ENCODE measurements around the gene DLGAP1.
"Not testable (repeated sequence)": the region's sequence is repeated elsewhere in the genome, so short reads cannot be mapped to it uniquely, and the experiment has no call there.

The DLGAP1 gene

DNA sequence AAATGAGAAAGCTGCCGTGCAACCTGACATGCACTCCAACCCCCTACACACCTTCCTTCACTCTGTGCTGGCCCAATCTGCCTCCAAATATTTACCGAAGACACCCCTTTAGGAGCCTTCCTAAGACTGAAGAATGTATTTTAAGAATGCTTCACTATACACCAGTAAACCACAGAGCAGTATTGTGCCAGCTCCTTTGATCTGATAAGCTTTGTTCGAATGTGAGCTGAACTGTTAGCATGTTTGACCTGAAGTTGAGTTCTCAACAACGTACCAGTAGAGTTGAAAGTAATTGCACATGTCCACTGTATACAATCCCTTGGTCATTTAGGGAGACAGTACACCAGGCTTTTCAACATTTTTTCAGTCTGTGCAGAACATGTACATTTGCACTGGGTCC, 745.9 kb downstream of the DLGAP1 start:
- DNase-seq: no peak

GRCh38 chr18:3706279-3707097, 748.6 kb downstream of the DLGAP1 start:
- no peak for DNase-seq

DNA sequence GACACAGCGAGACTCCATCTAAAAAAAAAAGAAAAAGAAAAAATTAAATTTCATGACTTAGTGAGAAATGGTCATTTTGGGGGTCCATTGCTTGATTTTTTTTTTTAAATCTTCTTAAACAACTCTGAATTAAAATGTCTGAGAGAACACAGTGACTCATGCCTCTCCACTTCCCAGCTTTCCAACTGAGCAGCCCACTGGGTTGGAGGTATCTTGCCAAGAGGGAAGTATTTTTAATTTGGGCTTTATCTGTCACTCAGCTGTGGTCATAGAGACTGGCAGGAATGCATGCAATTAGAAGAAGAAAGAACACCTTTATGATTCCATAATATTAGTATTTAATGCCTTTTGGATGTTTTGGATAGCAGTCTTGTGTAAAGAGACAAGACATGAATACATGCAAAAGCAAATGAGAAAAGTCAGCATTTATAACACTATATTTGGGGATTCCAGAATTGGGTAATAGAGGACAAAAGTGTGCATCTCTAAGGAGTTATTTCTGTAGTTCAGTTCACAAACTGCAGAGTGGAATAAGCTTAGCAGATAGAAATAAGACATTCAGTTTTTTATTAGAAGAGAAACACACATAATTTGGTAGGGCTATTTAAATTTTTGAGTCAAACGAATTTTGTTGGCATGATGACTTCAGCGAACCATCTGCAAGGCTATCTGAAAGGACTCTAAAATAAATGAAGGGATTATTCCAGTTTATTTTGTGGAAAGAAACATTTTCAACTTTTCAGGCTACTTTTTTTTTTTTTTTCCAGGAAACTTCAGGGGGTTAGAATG, 750.4 kb downstream of the DLGAP1 start:
- DNase-seq: no peak

DNA sequence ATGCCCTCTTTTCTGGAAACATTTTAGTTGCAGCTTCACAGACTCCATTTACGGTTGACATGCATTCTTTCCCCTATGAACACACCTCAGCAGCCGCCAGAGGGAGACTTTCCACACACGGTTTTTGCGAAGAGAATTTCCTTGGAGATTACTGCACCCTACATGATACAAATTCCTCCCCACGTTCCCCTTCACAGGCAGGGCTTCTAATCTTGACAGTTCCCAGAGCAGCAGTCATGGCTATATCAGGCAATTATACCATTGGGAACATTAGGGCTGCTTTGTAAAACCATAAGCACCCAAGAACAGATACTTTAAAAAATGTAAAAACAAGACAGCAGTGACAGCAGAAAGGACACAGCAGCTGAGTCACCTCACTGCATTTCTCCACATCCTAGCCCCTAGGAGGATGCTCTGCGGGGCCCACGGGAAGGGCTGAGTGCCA, 751.4 kb downstream of the DLGAP1 start:
- DNase-seq: peak; percentile 67

GRCh38 chr18:3699707-3700567, 755.2 kb downstream of the DLGAP1 start:
- DNase-seq: not testable (repeated sequence)

- not testable (repeated sequence) for DNase-seq
These were observed 760.9 kb downstream of the DLGAP1 start for GRCh38 chr18:3694030-3694778.

- DNase-seq: no peak
These were observed 761.7 kb downstream of the DLGAP1 start for GRCh38 chr18:3693410-3693809.

DNA sequence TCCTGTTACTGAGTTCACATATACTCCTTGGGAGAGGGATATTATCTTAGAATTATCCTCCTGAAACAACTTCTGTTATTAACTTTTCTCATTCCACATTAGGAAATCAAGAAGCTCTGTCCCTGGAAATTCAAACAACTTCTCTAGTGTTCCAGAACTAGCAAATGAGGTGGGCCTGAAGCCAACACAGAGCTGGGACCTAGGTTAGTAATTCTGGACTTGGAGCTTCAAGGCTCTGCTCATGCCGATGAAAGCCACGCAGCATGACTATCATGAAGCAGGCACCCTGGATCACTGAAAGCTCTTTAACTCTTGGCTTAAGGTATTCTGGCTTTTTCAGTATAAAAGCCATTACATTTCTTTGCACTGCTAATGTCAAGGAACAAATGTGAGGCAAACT, 762.4 kb downstream of the DLGAP1 start:
- no peak for DNase-seq

DNA sequence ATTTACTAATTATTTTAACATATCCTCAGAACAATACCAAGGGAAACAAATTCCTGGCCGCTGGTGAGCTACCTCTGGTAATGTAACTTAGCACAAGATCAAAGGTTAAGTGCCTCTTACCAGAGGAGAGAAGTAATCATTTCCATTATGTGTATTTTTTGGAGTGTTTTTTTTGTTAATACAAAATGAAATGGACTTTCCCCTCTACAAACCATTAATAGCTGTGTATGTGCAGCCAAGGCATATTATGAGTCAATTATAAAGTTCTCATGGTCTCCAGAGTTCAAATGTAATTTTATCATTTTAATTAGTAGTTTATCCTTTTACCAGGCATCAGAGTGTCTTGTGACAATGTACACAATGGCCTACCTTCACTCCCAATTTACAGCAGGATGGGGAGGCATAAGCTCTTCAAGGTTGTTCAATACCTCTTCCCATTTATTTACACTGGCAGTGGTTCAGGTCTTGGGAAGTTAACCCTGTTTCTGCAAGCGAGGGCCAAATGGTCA, 762.9 kb downstream of the DLGAP1 start:
- no peak for DNase-seq

- no peak for DNase-seq
These were observed 763.4 kb downstream of the DLGAP1 start for GRCh38 chr18:3691705-3692104.

- DNase-seq: no peak
These were observed 764.4 kb downstream of the DLGAP1 start for GRCh38 chr18:3690764-3691066.

DNA sequence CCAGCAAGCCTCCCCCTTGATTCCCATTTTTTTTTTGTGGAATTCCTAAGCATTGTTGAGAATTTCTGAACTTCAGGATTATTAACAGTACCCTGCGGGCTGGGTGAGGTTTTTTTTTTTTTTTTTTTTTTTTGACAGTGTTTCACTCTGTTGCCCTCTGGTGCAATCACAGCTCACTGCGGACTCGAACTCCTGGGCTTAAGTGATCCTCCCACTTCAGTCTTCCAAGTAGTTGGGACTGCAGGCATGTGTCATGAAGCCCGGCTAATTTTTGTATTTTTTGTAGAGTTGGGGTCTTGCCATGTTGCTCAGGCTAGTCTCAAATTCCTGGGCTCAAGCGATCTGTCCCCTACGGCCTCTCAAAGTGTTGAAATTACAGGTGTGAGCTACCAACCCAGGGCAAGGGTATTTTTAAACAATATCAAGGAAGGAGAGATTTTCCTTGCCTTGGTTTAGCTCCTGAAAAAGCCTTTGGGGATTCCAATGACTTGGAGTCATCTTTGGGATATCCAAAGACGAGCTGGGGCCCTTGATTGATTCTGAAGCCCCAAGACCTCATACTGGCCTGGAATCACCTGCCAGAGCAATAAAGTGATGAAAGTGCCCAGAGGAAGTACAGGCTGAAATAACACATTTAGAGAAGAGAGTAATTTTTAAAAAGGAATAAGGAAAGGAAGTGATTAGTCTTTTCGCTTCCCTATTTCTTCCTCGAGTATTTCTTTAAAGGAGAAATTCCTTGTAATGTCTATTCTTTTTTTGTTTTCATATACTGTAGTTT, 764.9 kb downstream of the DLGAP1 start:
- no peak for DNase-seq

GRCh38 chr18:3689091-3689490, 766.0 kb downstream of the DLGAP1 start:
- no peak for DNase-seq

DNA sequence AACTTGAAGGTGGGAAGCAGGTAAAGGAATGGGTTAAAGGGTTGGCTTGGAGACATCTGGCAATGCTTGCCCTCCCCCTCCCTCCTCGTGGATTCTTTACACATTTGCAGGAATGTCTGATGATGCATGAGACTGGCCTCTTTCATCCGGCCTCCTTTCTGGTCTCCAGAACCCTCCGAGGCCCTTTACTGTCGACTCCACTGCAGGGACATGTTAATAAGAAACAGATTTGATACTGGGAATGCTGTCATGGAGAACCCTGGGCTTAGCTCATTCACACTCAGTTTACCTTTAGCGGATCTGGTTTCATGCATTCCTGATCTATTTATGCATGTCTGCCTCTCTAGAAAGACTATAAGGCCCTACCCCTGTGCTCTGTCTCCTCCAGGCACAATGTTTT, 766.4 kb downstream of the DLGAP1 start:
- no peak for DNase-seq

GRCh38 chr18:3683483-3683882, 771.6 kb downstream of the DLGAP1 start:
- DNase-seq: no peak

GRCh38 chr18:3682061-3682460, 773.0 kb downstream of the DLGAP1 start:
- DNase-seq: no peak

GRCh38 chr18:3679241-3679640, 775.9 kb downstream of the DLGAP1 start:
- DNase-seq: no peak

GRCh38 chr18:3675994-3676393, 779.1 kb downstream of the DLGAP1 start:
- no peak for DNase-seq

DNA sequence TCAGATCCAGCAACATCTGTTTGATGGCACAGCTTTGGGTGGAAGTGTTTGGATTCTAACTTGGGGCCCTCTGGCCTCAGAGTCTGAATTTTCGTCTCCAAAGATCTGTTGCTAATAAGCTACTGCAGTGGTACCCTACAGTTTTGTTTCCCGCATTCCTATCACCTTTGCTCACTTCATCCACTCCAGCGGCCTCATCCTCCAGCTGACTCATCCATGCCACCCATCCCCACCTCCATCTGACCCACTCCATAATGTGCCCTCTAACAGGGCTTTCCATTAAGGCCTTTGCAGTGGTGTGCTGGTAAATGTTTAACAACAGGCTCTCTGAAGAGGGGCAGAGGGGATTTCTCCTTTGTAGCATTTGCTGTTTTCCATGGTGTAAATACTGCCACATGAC, 779.7 kb downstream of the DLGAP1 start:
- DNase-seq: no peak

GRCh38 chr18:3671176-3671575, 783.9 kb downstream of the DLGAP1 start:
- no peak for DNase-seq

DNA sequence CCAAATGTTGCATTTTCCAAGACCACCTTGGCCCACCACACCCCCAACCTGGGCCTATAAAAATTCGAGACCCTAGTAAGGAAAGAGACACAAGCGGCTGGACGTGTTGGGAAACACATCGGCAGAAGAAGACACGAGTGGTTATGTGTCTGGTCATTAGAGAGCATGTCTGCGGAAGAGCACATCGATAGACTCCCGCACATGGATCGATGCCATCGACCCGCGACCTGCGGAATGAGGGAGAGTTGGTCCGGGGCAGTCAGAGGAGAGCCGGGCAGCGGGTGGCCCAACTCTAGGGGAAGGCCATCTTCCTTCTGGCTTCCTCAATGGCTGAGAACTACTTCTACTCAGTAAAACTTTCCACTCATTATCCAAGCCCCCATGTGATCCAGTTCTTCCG, 785.7 kb downstream of the DLGAP1 start:
- no peak for DNase-seq
